Panc1 (cell line): ENCODE measurements around the gene TUFM. TPM values are rescaled to one million over a fixed set of nuclear protein-coding genes. Genes with fewer than 3 reads are reported as not detected.
A peak's percentile ranks its signal among the peaks of the same experiment; 100 is the strongest.

Experiments used
- ATAC-seq: fragments of 200-7000 bp; cut with Tn5 transposase; 2 replicates; pipeline ENCODE4 v1.9.1; 2020; ENCODE audit warnings: mild to moderate bottlenecking, moderate library complexity
- BruUV-seq: library from RNA; stranded (reverse); fragments of 400-500 nt; replicated peaks from 2 replicates; lab custom pipeline; 2021; lab: Mats Ljungman, UMichigan
- CTCF ChIA-PET: fragments of 300-600 bp; sonication (Branson Sonifier 250); formaldehyde crosslinking; loops from one replicate; lab custom pipeline; 2022; ENCODE audit warnings: antibody characterized with exemption; lab: Charles Lee
- POLR2A ChIA-PET: fragments of 300-600 bp; sonication (Branson Sonifier 250); formaldehyde crosslinking; loops from one replicate; lab custom pipeline; 2022; ENCODE audit warnings: antibody characterized with exemption; lab: Charles Lee
- DNase-seq: peaks from one replicate; pipeline ENCODE4 v3.0.0-alpha.2; 2010; ENCODE audit warnings: low read depth, low spot score
- H3K27ac ChIP-seq: 2 replicates; pipeline ENCODE4 v1.5.1; 2011; ENCODE audit warnings: mild to moderate bottlenecking, low read length, inconsistent platforms
- H3K27me3 ChIP-seq: fragments of 200-500 bp; sonication (Bioruptor generic); 2 replicates; pipeline ENCODE4 v1.6.0; 2014; ENCODE audit warnings: low read length, inconsistent platforms; ENCODE audit not compliant: control insufficient read depth, insufficient read depth
- H3K36me3 ChIP-seq: fragments of 200-500 bp; sonication (Bioruptor generic); 2 replicates; pipeline ENCODE4 v1.5.1; 2014; ENCODE audit warnings: inconsistent platforms, mild to moderate bottlenecking, low read length, moderate library complexity; ENCODE audit not compliant: control insufficient read depth, insufficient read depth
- H3K4me1 ChIP-seq: 2 replicates; pipeline ENCODE4 v1.5.1; 2011; ENCODE audit warnings: inconsistent platforms, mild to moderate bottlenecking, low read length, moderate library complexity; ENCODE audit not compliant: control insufficient read depth, insufficient read depth
- H3K4me3 ChIP-seq, 2 experiments: 2 replicates each; pipeline ENCODE4 v1.5.1; 2011 to 2012; ENCODE audit warnings: low read depth in 2 of 2, low read length in 2 of 2, mild to moderate bottlenecking in 2 of 2, inconsistent platforms in 1 of 2, moderate library complexity in 1 of 2
- H3K9me3 ChIP-seq: fragments of 200-500 bp; sonication (Bioruptor generic); 2 replicates; pipeline ENCODE4 v1.5.1; 2014; ENCODE audit warnings: low read depth, mild to moderate bottlenecking, inconsistent platforms, low read length, moderate library complexity; ENCODE audit not compliant: control insufficient read depth, insufficient read depth
- CTCF ChIP-seq: fragments of 450-650 bp; IDR thresholded peaks from 2 replicates; pipeline ENCODE4 v1.5.1; 2017; ENCODE audit warnings: mild to moderate bottlenecking
- POLR2AphosphoS5 ChIP-seq: IDR thresholded peaks from 2 replicates; pipeline ENCODE4 v1.6.1; 2012; ENCODE audit warnings: mild to moderate bottlenecking, low read depth, low read length, moderate library complexity
- REST ChIP-seq, 2 experiments: IDR thresholded peaks; 2 replicates each; pipeline ENCODE4 v1.6.1; 2011 to 2012; ENCODE audit warnings: low read depth in 2 of 2, control low read depth in 1 of 2, low read length in 1 of 2, mild to moderate bottlenecking in 1 of 2, moderate library complexity in 1 of 2; ENCODE audit not compliant: insufficient read depth in 1 of 2
- SIN3A ChIP-seq: IDR thresholded peaks from 2 replicates; pipeline ENCODE4 v1.6.1; 2012; ENCODE audit warnings: low read depth, mild to moderate bottlenecking, low read length, moderate library complexity, borderline replicate concordance; ENCODE audit not compliant: insufficient read depth
- TCF7L2 ChIP-seq: IDR thresholded peaks from 2 replicates; pipeline ENCODE4 v1.6.1; 2011; ENCODE audit warnings: mild to moderate bottlenecking, low read depth, low read length, inconsistent platforms
- in situ Hi-C: cut with HindIII; loops from 2 replicates; pipeline ENCODE4 v1.10.0; 2016; ENCODE audit warnings: low sequenced_read_pairs, low pct_unique_long_range_greater_than_20kb
- intact Hi-C: fragments of 100-400 bp; cut with micrococcal nuclease; formaldehyde crosslinking; loops from one replicate; pipeline ENCODE4 v1.10.0; 2022; ENCODE audit not compliant: unreplicated experiment
- total RNA-seq: library from RNA; stranded (reverse); gene quantifications from one replicate; pipeline ENCODE4 v1.2.1, GENCODE V29; 2021; ENCODE audit not compliant: unreplicated experiment

TUFM gene
- total RNA-seq, 1 experiment from 2014 or later, result 231 TPM

GRCh38 chr16:28865722-28866453 is 19.7 kb upstream of the TUFM start:
- Histone ChIP-seq H3K36me3 (no peaks in the 10 kb centered on the region; the same call in 1 of the 2 replicates), H3K27me3 (no peaks in the 10 kb centered on the region)
- no peak for ATAC-seq

GRCh38 chr16:28865001-28865688 is 19.0 kb upstream of the TUFM start:
- in situ Hi-C loops, result no loop called here

More at GRCh38 chr16:28865722-28866453, 19.7 kb upstream of the TUFM start:
- Histone ChIP-seq H3K4me3 (no peak overlapping the region), H3K27ac (no peak overlapping the region), H3K9me3 (no peaks in the 10 kb centered on the region), H3K4me1 (peaks cover 10% of the 10 kb centered on the region)
- ChIA-PET CTCF (interaction anchor here (1.2 kb wide), 1 partner anchor 78 kb away, joined by 3 read pairs; no protein-coding TSS in a partner anchor), POLR2A (interaction anchor here (0.5 kb wide), 1 partner anchor 79 kb away, joined by 3 read pairs; no protein-coding TSS in a partner anchor)
- no TSS peak for BruUV-seq
- in situ Hi-C loops, result no loop called here
- no peak for TF ChIP-seq POLR2AphosphoS5
- TF ChIP-seq CTCF, result no peak
- no peak for TF ChIP-seq SIN3A
- DNase-seq, result no peak
- intact Hi-C loops, result no loop called here

More at GRCh38 chr16:28865001-28865688, 19.0 kb upstream of the TUFM start:
- DNase-seq (no peak), ATAC-seq (no peak)
- ChIA-PET POLR2A (interaction anchor here (0.5 to 0.6 kb wide), 2 partner anchors 64 to 80 kb away, joined by 3 read pairs; no protein-coding TSS in a partner anchor), CTCF (interaction anchor here (1.2 kb wide), 1 partner anchor 79 kb away, joined by 3 read pairs; no protein-coding TSS in a partner anchor)
- Histone ChIP-seq H3K4me3 (peak overlapping the region; percentile 71 to 73), H3K27me3 (no peaks in the 10 kb centered on the region), H3K27ac (peak overlapping the region; percentile 97), H3K9me3 (no peaks in the 10 kb centered on the region), H3K36me3 (no peaks in the 10 kb centered on the region; the same call in 1 of the 2 replicates), H3K4me1 (peaks cover 10% of the 10 kb centered on the region)
- intact Hi-C loops, result no loop called here
- TF ChIP-seq CTCF (no peak), SIN3A (no peak), POLR2AphosphoS5 (no peak), REST (IDR thresholded peaks at IDR 0.05; ENCODE audit: insufficient read depth in 1 of 2, low read depth in 2 of 2, low read length in 1 of 2) (no peak), TCF7L2 (no peak)
- BruUV-seq, result TSS peak; percentile 84
